ENCODE results near the gene MACROH2A1.

Gene MACROH2A1

GRCh38 chr5:135398855-135399793, at the start of gene MACROH2A1:
TSS of gene MACROH2A1 (minus strand) at chr5:135399231. CDS start at chr5:135389093, 10,138 bp downstream.
- peak; percentile 96 for TF ChIP-seq POLR2A (IDR thresholded peaks at IDR 0.05; ENCODE audit: low read depth, low read length)
- no peak for FAIRE-seq
- peak; percentile 81 for DNase-seq (ENCODE audit: insufficient read length, low spot score)

GRCh38 chr5:135448071-135448739, 49.2 kb upstream of the MACROH2A1 start:
- DNase-seq (ENCODE audit: insufficient read length, low spot score) (no peak), FAIRE-seq (no peak)
- no peak for TF ChIP-seq POLR2A (IDR thresholded peaks at IDR 0.05; ENCODE audit: low read depth, low read length)

GRCh38 chr5:135447298-135447929, 48.4 kb upstream of the MACROH2A1 start, which contains the start of gene DCANP1:
TSS of gene DCANP1 (minus strand) at chr5:135447348. CDS start at chr5:135447108, 240 bp downstream.
- no peak for TF ChIP-seq POLR2A (IDR thresholded peaks at IDR 0.05; ENCODE audit: low read depth, low read length)
- FAIRE-seq (no peak), DNase-seq (ENCODE audit: insufficient read length, low spot score) (no peak)

GRCh38 chr5:135446615-135447014, 47.6 kb upstream of the MACROH2A1 start:
- DNase-seq (ENCODE audit: insufficient read length, low spot score), result no peak
- TF ChIP-seq POLR2A (IDR thresholded peaks at IDR 0.05; ENCODE audit: low read depth, low read length), result no peak
- FAIRE-seq, result no peak

GRCh38 chr5:135446206-135446605, 47.2 kb upstream of the MACROH2A1 start:
- no peak for DNase-seq (ENCODE audit: insufficient read length, low spot score)
- TF ChIP-seq POLR2A (IDR thresholded peaks at IDR 0.05; ENCODE audit: low read depth, low read length), result no peak
- FAIRE-seq, result no peak

- FAIRE-seq, result no peak
- TF ChIP-seq POLR2A (IDR thresholded peaks at IDR 0.05; ENCODE audit: low read depth, low read length), result no peak
These were observed 46.4 kb upstream of the MACROH2A1 start for GRCh38 chr5:135445306-135445985.

GRCh38 chr5:135444881-135445280, 45.9 kb upstream of the MACROH2A1 start:
- no peak for TF ChIP-seq POLR2A (IDR thresholded peaks at IDR 0.05; ENCODE audit: low read depth, low read length)
- DNase-seq (ENCODE audit: insufficient read length, low spot score), result no peak
- FAIRE-seq, result no peak

More at GRCh38 chr5:135445306-135445985, 46.4 kb upstream of the MACROH2A1 start:
- no peak for DNase-seq (ENCODE audit: insufficient read length, low spot score)

GRCh38 chr5:135444360-135444759, 45.3 kb upstream of the MACROH2A1 start:
- no peak for TF ChIP-seq POLR2A (IDR thresholded peaks at IDR 0.05; ENCODE audit: low read depth, low read length)
- DNase-seq (ENCODE audit: insufficient read length, low spot score), result no peak
- no peak for FAIRE-seq

GRCh38 chr5:135443161-135443960, 44.3 kb upstream of the MACROH2A1 start:
- no peak for TF ChIP-seq POLR2A (IDR thresholded peaks at IDR 0.05; ENCODE audit: low read depth, low read length)
- FAIRE-seq (no peak), DNase-seq (ENCODE audit: insufficient read length, low spot score) (no peak)

GRCh38 chr5:135442431-135443160, 43.6 kb upstream of the MACROH2A1 start:
- FAIRE-seq (no peak), DNase-seq (ENCODE audit: insufficient read length, low spot score) (no peak)
- TF ChIP-seq POLR2A (IDR thresholded peaks at IDR 0.05; ENCODE audit: low read depth, low read length), result no peak

GRCh38 chr5:135441919-135442318, 42.9 kb upstream of the MACROH2A1 start:
- FAIRE-seq, result no peak
- DNase-seq (ENCODE audit: insufficient read length, low spot score), result no peak
- no peak for TF ChIP-seq POLR2A (IDR thresholded peaks at IDR 0.05; ENCODE audit: low read depth, low read length)

- no peak for TF ChIP-seq POLR2A (IDR thresholded peaks at IDR 0.05; ENCODE audit: low read depth, low read length)
- DNase-seq (ENCODE audit: insufficient read length, low spot score), result no peak
- FAIRE-seq, result no peak
These were observed 42.4 kb upstream of the MACROH2A1 start for GRCh38 chr5:135441350-135441831.

Measured in H54 (cell line).